ENCODE data around the gene PRPS1. TPM values are rescaled to one million over a fixed set of nuclear protein-coding genes. Genes with fewer than 3 reads are reported as not detected.

PRPS1 gene
- polyA plus RNA-seq, 1 donor from 2014 or later, result 60.8 TPM

- H3K27me3 ChIP-seq (ENCODE audit: insufficient read depth, low read depth, low read length), result no peaks in the 10 kb centered on the region
Observed at GRCh38 chrX:107601326-107601725, 27.0 kb upstream of the PRPS1 start.

GRCh38 chrX:107601759-107602158 is 26.6 kb upstream of the PRPS1 start:
- Histone ChIP-seq H3K4me2 (ENCODE audit: low read length) (no peak overlapping the region), H3K9me3 (ENCODE audit: low read length) (no peaks in the 10 kb centered on the region), H3K79me2 (replicated peaks; ENCODE audit: insufficient read depth, low read length) (no peaks in the 10 kb centered on the region), H3F3A (ENCODE audit: insufficient read depth, low read length, poor library complexity, severe bottlenecking) (no peaks in the 10 kb centered on the region), H3K27ac (ENCODE audit: low read length) (no peak overlapping the region), H2AFZ (ENCODE audit: low read depth, low read length) (no peak overlapping the region), H3K9me2 (ENCODE audit: insufficient read depth, low read length) (no peaks in the 10 kb centered on the region), H3K9ac (ENCODE audit: low read length) (no peak overlapping the region), H4K20me1 (ENCODE audit: insufficient read depth) (no peaks in the 10 kb centered on the region), H3K27me3 (ENCODE audit: insufficient read depth, low read depth, low read length) (no peaks in the 10 kb centered on the region), H3K36me3 (ENCODE audit: insufficient read depth, low read length) (no peaks in the 10 kb centered on the region), H3K4me3 (ENCODE audit: low read length) (no peak overlapping the region)
- TF ChIP-seq EP300 (conservative IDR thresholded peaks at IDR 0.05; ENCODE audit: poor library complexity, severe bottlenecking) (no peak), RAD21 (conservative IDR thresholded peaks at IDR 0.05) (no peak), EZH2 (IDR thresholded peaks at IDR 0.05; ENCODE audit: borderline replicate concordance, insufficient read depth, low read length, poor library complexity, severe bottlenecking) (no peak)

More at GRCh38 chrX:107601326-107601725, 27.0 kb upstream of the PRPS1 start:
- H3K4me3 ChIP-seq (ENCODE audit: low read length), result no peak overlapping the region
- no peaks in the 10 kb centered on the region for H3K36me3 ChIP-seq (ENCODE audit: insufficient read depth, low read length)
- no peak overlapping the region for H3K9ac ChIP-seq (ENCODE audit: low read length)
- no peaks in the 10 kb centered on the region for H3F3A ChIP-seq (ENCODE audit: insufficient read depth, low read length, poor library complexity, severe bottlenecking)
- H3K4me2 ChIP-seq (ENCODE audit: low read length), result no peak overlapping the region
- H4K20me1 ChIP-seq (ENCODE audit: insufficient read depth), result no peaks in the 10 kb centered on the region
- no peaks in the 10 kb centered on the region for H3K9me3 ChIP-seq (ENCODE audit: low read length)
- no peaks in the 10 kb centered on the region for H3K9me2 ChIP-seq (ENCODE audit: insufficient read depth, low read length)
- H2AFZ ChIP-seq (ENCODE audit: low read depth, low read length), result no peak overlapping the region
- H3K79me2 ChIP-seq (replicated peaks; ENCODE audit: insufficient read depth, low read length), result no peaks in the 10 kb centered on the region
- H3K27ac ChIP-seq (ENCODE audit: low read length), result no peak overlapping the region
- TF ChIP-seq RAD21 (conservative IDR thresholded peaks at IDR 0.05), result no peak
- TF ChIP-seq MXI1 (conservative IDR thresholded peaks at IDR 0.05; ENCODE audit: poor library complexity, severe bottlenecking), result no peak
- no peak for TF ChIP-seq SMC3 (conservative IDR thresholded peaks at IDR 0.05; ENCODE audit: poor library complexity)
- TF ChIP-seq REST (IDR thresholded peaks at IDR 0.05; ENCODE audit: borderline replicate concordance), result no peak
- no peak for TF ChIP-seq CTCF (IDR thresholded peaks at IDR 0.05; ENCODE audit: poor library complexity, severe bottlenecking)
- no peak for TF ChIP-seq EZH2 (IDR thresholded peaks at IDR 0.05; ENCODE audit: borderline replicate concordance, insufficient read depth, low read length, poor library complexity, severe bottlenecking)
- TF ChIP-seq TAF1 (IDR thresholded peaks at IDR 0.05; ENCODE audit: low read depth), result no peak
- no peak for TF ChIP-seq POLR2AphosphoS5 (IDR thresholded peaks at IDR 0.05)
- no peak for TF ChIP-seq EP300 (conservative IDR thresholded peaks at IDR 0.05; ENCODE audit: poor library complexity, severe bottlenecking)

All from neural cell (in vitro differentiated cells).